ENCODE data around the gene HOXA9. TPM values are rescaled to one million over a fixed set of nuclear protein-coding genes. Genes with fewer than 3 reads are reported as not detected.

The HOXA9 gene
- total RNA-seq, 2 donors from 2014 or later = 14.7 to 57.0 TPM

GRCh38 chr7:27134392-27134791 is 30.9 kb downstream of the HOXA9 start:
- 22% methylated on average over 2 of the region's 2 CpGs for WGBS
- no peak overlapping the region for H3K4me3 ChIP-seq
- H3K27ac ChIP-seq = no peak overlapping the region
- intact Hi-C loops (cut with DNase I) = loop anchor here (5.0 kb wide), 1 partner anchor 272 kb away; the partner anchor contains the start of gene SKAP2
- H3K27me3 ChIP-seq (replicated peaks; ENCODE audit: insufficient read depth) = no peaks in the 10 kb centered on the region
- H3K36me3 ChIP-seq = no peaks in the 10 kb centered on the region
- TF ChIP-seq POLR2AphosphoS5 (IDR thresholded peaks at IDR 0.05) (peak; percentile 52), POLR2A (IDR thresholded peaks at IDR 0.05) (no peak)
- H3K9me3 ChIP-seq = no peaks in the 10 kb centered on the region
- DNase-seq (ENCODE audit: low spot score) = no peak
- peaks cover 5% of the 10 kb centered on the region for H3K4me1 ChIP-seq (replicated peaks)

GRCh38 chr7:27133409-27134231 is 31.7 kb downstream of the HOXA9 start:
- intact Hi-C loops (cut with DNase I) = loop anchor here (5.0 kb wide), 1 partner anchor 271 kb away; the partner anchor contains the start of gene SKAP2
- Histone ChIP-seq H3K27me3 (replicated peaks; ENCODE audit: insufficient read depth) (no peaks in the 10 kb centered on the region), H3K4me1 (replicated peaks) (peaks cover 6% of the 10 kb centered on the region), H3K4me3 (no peak overlapping the region), H3K36me3 (no peaks in the 10 kb centered on the region), H3K27ac (no peak overlapping the region), H3K9me3 (no peaks in the 10 kb centered on the region)
- no peak for TF ChIP-seq POLR2A (IDR thresholded peaks at IDR 0.05)
- no peak for DNase-seq (ENCODE audit: low spot score)
- 86% methylated on average over 18 of the region's 18 CpGs for WGBS

- Histone ChIP-seq H3K4me3 (no peak overlapping the region), H3K9me3 (no peaks in the 10 kb centered on the region), H3K36me3 (no peaks in the 10 kb centered on the region), H3K4me1 (replicated peaks) (peaks cover 6% of the 10 kb centered on the region), H3K27ac (no peak overlapping the region), H3K27me3 (replicated peaks; ENCODE audit: insufficient read depth) (no peaks in the 10 kb centered on the region)
- DNase-seq (ENCODE audit: low spot score) = no peak
- TF ChIP-seq POLR2A (IDR thresholded peaks at IDR 0.05) (no peak), CTCF (IDR thresholded peaks at IDR 0.05) (no peak), POLR2AphosphoS5 (IDR thresholded peaks at IDR 0.05) (no peak)
- intact Hi-C loops (cut with DNase I) = loop anchor here (5.0 kb wide), 1 partner anchor 271 kb away; the partner anchor contains the start of gene SKAP2
- 74% methylated on average over 6 of the region's 6 CpGs for WGBS
Measured at GRCh38 chr7:27132978-27133377, 32.4 kb downstream of the HOXA9 start.

GRCh38 chr7:27132214-27132613 is 33.1 kb downstream of the HOXA9 start:
- no peaks in the 10 kb centered on the region for H3K27me3 ChIP-seq (replicated peaks; ENCODE audit: insufficient read depth)

GRCh38 chr7:27131390-27131819 is 33.9 kb downstream of the HOXA9 start:
- H3K27me3 ChIP-seq (replicated peaks; ENCODE audit: insufficient read depth) = no peaks in the 10 kb centered on the region
- H3K9me3 ChIP-seq = no peaks in the 10 kb centered on the region
- H3K27ac ChIP-seq = peak overlapping the region; percentile 71 to 82
- no peaks in the 10 kb centered on the region for H3K36me3 ChIP-seq
- WGBS = 69% methylated on average over 12 of the region's 12 CpGs
- peak overlapping the region; percentile 62 to 74 for H3K4me3 ChIP-seq
- intact Hi-C loops (cut with DNase I) = loop anchor here (5.0 kb wide), 1 partner anchor 269 kb away; the partner anchor contains the start of gene SKAP2
- TF ChIP-seq POLR2A (IDR thresholded peaks at IDR 0.05) = no peak
- TF ChIP-seq CTCF (IDR thresholded peaks at IDR 0.05) = no peak
- no peak for TF ChIP-seq POLR2AphosphoS5 (IDR thresholded peaks at IDR 0.05)
- H3K4me1 ChIP-seq (replicated peaks) = peaks cover 6% of the 10 kb centered on the region
- DNase-seq (ENCODE audit: low spot score) = no peak

More at GRCh38 chr7:27132214-27132613, 33.1 kb downstream of the HOXA9 start:
- H3K9me3 ChIP-seq = no peaks in the 10 kb centered on the region
- no peak for TF ChIP-seq POLR2AphosphoS5 (IDR thresholded peaks at IDR 0.05)
- TF ChIP-seq POLR2A (IDR thresholded peaks at IDR 0.05) = no peak
- TF ChIP-seq CTCF (IDR thresholded peaks at IDR 0.05) = no peak
- H3K4me3 ChIP-seq = no peak overlapping the region
- no peak overlapping the region for H3K27ac ChIP-seq
- intact Hi-C loops (cut with DNase I) = loop anchor here (5.0 kb wide), 1 partner anchor 270 kb away; the partner anchor contains the start of gene SKAP2
- no peaks in the 10 kb centered on the region for H3K36me3 ChIP-seq
- peaks cover 6% of the 10 kb centered on the region for H3K4me1 ChIP-seq (replicated peaks)
- no peak for DNase-seq (ENCODE audit: low spot score)
- WGBS = 90% methylated on average over 2 of the region's 2 CpGs
